ENCODE measurements around the gene CELF4.

DNA sequence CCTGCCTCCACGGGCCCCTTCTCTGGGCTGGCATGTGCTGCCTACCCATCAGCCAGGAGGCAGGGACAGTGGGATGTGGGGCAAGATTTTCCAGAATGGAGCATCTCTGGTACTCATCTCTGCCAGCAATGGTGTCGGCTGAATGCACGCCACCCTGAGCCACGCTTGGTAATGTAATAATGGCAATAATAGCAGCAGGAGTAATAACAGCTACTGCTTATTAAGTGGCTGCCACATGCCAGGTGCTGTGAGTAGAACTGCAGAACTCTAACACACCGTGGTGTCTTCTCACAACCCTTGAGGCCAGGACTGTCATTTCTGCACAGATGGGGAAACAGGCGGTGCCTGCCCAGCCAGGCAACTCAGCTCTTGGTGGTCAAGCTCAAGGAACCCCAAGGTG lies 113.6 kb downstream of the CELF4 start:
- TF ChIP-seq, protein P1, sequence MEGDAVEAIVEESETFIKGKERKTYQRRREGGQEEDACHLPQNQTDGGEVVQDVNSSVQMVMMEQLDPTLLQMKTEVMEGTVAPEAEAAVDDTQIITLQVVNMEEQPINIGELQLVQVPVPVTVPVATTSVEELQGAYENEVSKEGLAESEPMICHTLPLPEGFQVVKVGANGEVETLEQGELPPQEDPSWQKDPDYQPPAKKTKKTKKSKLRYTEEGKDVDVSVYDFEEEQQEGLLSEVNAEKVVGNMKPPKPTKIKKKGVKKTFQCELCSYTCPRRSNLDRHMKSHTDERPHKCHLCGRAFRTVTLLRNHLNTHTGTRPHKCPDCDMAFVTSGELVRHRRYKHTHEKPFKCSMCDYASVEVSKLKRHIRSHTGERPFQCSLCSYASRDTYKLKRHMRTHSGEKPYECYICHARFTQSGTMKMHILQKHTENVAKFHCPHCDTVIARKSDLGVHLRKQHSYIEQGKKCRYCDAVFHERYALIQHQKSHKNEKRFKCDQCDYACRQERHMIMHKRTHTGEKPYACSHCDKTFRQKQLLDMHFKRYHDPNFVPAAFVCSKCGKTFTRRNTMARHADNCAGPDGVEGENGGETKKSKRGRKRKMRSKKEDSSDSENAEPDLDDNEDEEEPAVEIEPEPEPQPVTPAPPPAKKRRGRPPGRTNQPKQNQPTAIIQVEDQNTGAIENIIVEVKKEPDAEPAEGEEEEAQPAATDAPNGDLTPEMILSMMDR (IDR thresholded peaks at IDR 0.05) = no peak
- no peak for TF ChIP-seq POLR2A (IDR thresholded peaks at IDR 0.05)
